Kidney capillary endothelial cell (primary cell): ENCODE data around the gene S1PR1.

Experiments
- DNase-seq: peaks from one replicate; pipeline ENCODE4 v3.0.0-alpha.2; 2018; ENCODE audit warnings: low spot score

The S1PR1 gene

DNA sequence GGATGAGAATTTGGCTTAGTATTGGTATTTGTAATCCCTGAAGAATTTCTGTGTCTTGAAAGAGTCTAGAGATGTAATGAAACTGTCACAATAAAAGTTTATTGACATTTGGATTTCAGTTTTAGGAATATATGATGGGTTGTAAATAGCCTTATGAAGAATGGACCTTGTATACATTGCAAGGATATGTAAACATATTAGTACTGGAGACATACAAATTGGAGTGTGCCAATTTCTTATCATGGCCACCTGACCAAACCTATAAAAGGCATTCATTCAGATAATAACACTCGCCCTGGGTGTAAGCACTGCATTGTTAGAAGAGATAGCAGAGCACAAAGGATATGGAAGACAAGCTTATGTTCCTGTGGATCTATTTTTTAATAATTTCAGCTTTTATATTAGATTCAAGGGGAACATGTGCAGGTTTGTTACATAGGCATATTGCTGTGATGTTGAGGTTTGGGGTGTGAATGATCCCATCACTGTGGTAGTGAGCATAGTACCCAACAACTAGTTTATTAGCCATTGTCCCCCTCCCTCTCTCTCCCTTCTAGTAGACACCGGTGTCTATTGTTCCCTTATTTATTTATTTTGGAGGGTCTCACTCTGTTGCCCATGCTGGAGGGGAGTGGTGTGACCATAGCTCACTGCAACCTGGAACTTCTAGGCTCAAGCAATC is 8.6 kb downstream of the S1PR1 start:
- DNase-seq = no peak

DNA sequence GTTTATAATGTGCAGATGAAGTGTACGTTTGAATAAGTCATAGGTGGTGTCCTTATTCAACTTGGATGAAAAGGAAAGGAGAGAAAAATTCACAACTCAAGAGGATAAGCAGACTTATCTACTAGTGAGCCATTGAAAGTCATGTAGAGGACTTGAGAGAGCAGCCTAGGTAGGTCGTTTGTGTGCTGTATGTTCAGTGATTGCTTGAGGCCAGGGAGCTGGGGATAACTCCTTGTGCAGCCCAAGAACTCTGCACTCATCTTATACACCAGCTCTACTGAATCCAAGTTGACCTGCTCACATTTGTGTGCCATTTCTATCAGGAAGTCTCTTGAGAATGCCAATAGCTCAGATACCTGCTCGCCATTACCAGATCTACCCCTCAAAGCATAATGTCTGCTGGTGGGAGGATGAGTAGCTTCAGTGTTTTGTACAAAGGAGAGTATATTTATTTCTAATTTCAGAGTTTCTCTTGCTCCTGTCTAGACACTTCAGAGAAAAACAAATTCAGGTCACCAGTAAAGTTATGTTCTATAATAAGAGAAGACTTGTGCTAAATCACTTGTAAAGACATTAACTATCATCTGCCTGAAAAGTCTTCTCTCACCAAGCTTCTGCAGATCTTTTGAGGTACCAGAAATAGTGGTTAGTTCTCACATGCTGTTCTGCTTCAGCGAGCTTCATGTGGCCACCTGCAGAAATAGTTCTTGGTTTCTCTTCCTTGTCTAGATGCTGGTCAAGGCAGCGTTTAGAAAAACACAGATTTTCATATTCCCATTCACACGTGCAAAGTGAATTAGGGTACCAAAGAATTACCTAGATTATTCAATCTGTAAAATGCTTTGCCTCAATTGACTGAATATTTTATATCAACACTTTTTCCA is 10.8 kb downstream of the S1PR1 start:
- DNase-seq = no peak

DNA sequence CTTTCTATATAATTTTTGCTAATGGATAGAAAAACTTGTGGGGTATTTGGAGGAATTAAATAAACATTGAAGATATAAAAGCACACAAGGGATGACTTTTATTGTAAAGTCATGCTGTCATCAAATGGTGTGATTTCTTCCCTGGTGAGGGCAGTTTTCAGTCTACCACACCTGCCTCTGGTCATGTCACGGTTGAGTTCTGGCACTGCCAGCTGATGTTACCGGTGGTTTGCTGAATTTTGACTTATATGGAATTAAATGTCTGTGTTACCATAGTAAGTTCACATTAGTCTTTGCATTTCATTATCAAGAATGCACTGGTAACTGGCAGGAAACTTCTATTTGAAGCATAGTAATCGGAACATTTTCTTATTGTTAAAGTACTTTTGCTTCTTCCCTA is 13.4 kb downstream of the S1PR1 start:
- no peak for DNase-seq

DNA sequence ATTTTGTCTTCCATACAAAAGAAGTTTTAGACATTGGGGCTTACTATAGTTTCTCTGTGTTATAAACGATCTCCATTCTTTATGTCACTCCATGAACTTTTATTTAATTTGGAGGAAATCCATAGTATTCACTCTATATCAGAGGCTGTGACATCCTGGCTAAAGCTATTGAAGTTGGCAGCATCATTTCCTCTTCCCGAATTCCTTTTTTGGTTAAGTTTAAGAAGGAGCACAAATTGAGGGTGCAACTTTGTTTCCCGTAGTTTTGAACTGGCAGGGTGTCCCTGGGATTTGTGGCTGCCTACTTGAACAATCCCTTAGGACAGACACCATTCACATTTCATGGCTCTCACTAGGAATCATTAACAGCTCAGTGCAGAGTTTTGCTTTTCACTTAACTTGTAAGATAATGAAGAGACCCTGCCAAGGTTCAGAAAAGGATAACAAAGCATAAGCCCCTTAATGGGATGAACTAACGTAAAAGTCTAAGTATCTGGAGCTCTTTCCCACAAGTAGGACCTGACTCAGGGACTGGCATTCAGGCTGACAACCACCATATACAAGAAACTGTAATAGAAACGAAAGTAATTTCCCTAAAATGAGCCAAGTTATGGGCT is 13.9 kb downstream of the S1PR1 start:
- peak; percentile 49 for DNase-seq

DNA sequence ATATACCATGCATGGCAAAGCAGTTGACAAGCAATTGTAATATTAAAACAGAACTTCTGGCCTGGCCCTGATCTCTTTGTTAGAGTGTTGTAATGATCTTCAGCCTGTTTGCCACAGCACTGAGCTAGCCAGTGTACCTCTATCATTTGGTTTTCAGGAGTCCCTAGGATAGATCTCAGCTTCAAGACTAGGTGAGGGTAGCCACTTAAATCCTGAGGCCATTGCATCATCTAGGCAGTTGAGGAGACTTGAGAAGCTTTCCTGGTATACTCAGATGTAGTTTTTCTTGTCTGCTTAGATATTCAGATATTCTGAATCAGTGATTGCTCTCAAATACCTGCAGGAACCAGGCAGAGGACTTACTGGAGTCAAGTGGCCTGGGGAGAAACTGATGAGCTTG is 14.7 kb downstream of the S1PR1 start:
- no peak for DNase-seq

DNA sequence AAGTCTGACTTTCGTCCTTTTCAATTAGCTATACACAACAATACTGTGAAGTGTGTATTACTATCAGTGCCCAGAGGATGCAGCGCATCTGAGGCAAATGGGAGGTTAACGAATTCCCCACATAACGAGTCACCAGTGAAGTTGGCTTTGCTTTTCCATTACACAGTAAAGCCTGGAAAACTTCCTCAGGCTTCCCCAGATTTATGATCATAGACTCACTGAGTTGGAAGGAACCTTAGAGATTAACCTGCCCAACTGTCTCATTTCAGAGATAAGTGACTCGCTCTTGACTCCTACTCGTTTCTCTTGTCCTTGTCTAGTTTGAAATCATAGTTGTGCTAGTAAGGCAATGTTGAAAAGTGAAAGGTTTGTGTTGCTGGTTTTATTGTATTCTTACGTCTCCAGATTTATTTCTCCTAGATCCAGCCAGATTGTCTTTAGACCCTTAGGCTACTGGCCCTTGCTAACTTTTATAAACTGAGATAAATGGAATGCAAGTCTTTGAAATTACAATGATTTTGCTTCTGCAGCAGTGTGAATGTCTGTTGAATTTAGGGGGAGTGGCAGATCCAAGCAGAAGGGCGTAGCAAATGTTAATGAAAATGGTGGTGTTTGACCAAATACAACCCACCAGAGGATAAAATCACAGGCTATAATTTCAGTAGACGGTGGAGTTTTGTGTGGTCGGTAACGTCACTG is 17.3 kb downstream of the S1PR1 start:
- DNase-seq = no peak

DNA sequence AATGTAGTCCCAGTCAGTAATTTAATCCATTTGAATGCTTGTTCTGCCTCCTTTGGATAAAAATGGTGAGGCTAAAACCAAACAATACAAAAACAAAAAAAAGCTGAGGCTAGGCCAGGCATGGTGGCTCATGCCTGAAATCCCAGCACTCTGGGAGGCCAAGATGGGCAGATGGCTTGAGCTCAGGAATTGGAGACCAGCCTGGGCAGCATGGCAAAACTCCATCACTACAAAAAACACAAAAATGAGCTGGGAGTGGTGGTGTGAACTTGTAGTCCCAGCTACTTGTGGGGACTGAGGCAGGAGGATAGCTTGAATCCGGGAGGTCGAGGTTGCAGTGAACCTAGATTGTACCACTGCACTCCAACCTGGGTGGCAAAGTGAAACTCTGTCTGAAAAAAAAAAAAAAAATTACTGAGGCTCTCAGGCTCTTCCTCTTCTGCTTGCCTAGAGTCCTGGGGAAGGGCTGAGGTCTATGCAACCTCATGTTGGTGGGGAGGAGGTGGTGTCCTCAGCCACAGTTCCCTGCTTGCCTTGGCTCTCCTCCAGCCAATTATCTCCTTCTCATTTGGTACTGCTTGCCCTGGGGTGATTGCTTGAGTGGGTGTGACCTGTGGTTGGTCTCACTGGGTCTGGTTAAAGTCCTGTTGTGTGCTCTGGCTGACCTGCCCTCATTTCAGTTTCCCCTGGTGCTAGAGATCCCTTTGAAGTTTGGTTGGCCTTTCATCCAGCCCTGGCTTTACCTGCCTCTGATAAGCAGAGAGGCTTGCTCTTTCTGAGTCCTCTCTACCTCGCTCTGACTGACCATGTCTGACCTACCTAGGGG is 20.9 kb downstream of the S1PR1 start:
- DNase-seq = no peak

DNA sequence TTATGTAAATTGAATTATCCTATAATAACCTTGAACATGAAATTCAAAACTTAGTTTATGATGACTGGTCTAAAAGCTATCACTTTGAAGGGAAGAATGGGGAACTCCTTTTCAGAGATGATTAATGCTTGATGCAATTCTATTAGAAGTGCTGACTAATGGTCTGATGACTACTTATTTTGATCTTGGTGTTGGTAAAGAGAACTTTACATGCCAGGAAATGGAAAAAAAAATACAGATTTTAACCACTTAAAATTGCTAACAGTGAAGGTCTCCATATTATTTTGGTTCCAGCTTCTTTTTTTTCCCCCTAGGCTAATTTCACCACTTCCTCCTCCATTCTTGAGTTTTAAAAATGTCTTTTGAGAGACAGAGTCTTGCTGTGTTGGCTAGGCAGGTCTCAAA is 22.9 kb downstream of the S1PR1 start:
- DNase-seq = peak; percentile 85

DNA sequence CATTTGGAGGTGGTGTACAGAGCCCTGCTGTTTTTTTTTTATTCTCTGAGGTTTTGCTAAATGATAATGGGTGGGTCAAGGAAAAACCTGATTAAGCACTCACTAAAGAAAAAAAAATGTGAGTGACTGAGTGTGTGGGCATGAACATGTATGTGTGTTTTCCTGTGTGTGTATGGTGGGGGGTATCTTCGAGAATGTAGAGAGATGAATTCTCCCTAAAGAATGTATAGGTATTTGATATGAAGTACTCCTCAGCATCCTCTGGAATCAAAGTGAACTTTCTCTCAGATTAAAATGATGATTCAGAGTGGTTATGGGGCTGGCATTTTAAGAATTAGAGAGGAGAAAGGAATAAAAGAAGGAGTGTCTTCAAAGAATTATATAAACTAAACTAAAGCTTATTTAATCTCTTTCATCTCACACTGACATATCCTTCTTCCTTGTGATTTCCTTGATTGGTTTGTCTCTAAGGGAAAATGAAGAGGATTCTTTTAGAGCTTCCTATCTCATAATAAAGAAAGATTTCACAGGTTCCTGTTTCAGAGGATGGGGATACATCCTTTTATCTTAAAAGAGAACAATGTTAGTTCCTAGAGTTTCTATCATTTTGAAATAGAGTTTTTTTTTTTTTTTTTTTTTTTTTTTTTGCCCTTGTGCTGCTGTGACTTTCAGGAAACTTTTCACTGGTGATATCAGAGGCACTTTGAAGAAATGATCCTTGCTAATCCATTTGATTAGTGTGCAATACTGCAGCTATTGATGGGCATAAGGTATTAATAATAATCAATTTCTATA is 23.9 kb downstream of the S1PR1 start:
- peak; percentile 52 for DNase-seq

DNA sequence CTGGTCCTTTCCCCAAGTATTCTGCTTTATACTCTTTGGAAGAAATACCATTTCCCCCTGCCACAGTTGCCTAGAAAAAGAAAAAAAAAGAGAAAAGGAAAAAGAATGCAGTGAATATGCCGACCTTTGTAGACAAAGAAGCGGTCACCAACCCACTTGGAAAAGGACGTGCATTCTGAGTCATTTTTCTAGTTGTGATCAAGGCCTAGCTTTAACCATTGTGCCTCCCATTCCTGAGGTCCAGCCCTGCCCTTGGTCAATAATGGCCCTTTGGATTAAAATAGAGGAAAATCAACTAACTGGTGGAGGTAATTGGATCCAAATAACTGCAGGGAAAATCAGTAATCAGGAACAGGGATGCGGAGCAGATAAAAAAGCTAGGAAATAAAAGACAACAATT is 24.8 kb downstream of the S1PR1 start:
- DNase-seq = peak; percentile 60

DNA sequence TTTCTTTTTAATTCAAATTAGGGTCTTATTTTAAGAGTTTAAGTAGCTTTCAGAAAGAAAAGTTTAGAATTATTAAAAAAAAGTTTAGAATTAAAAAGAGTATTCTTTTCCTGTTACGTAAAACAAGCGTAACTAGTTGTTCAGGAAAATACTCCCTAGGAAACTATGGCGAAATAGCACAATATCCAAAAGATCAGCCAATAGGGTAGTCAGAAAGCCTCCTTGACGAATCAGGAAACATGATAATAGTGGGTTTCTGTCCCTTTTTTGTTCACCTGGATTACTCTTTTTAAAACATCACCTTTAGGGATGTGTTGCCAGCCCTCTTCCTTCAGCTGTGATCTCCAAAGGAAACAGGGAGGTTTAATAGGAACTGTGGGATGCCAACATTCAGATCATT is 25.2 kb downstream of the S1PR1 start:
- no peak for DNase-seq

DNA sequence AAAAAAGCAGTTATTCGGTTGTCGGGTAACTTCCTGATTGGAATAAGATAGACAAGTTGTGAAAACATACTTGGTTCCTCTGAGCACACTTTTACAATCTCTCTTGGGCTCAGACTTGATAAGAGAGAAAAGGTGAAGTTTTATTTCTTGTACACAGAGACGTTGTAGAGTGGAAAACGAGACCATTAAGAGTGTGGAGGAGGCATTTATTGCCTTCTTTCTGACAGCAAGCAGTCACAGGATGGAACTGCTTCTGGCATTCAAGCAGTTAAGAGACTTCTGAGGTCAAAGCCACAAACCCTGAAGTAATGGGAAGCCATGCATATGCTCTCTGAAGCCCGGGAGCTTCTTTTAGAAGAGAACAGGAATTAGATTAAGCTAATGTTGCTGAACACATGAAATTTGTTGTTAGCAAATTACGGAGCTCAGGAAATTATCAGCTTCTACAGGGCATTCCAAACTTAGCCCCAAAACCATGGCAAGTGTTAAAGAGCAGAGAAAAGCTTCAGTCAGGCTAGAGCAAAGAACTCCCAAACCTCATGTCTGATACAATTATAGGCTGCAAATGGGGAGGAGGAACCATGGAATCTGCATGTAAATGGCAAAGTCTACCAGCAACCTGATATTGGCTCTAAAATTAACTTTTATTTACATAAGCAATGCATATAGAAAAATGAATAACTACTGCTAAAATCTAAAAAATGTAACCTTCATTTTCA is 26.0 kb downstream of the S1PR1 start:
- peak; percentile 40 for DNase-seq

DNA sequence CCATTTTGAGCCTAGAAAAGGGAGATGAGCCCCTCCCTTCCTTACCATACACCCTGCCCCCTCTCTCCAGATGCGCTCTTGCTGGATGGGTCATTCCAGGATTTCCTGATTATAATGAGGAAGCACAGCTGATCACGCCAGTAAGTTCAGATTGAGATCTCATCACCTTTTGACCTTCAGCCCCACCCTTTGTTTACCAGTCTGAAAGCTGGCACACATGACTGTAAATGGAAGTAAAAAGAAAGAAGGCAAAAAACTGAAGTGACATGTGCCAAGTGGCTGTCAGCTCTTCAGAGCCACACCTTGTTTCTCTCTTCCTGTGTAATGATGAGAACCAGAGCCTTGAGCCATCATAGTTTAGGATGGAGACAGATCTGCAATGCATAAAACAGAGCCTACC is 27.9 kb downstream of the S1PR1 start:
- peak; percentile 98 for DNase-seq

DNA sequence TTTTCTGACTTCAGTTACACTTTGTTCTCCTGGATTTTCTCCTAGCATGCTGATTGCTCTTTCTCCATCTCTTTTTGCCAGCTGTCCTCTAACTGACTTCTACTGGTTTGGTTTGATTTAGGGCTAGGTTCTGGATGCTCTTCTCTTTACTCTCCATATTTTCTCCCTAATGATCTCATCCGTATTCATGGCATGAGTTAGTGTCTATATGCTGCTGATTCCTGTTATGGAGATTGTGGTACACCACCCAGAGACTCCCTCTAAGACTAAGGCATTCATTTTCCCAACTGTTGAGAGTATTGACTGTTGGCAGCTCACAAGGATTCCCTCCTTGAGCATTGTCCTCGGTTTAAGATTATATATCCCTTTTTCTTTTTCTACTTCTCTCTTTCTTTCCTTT is 28.9 kb downstream of the S1PR1 start:
- DNase-seq = no peak

DNA sequence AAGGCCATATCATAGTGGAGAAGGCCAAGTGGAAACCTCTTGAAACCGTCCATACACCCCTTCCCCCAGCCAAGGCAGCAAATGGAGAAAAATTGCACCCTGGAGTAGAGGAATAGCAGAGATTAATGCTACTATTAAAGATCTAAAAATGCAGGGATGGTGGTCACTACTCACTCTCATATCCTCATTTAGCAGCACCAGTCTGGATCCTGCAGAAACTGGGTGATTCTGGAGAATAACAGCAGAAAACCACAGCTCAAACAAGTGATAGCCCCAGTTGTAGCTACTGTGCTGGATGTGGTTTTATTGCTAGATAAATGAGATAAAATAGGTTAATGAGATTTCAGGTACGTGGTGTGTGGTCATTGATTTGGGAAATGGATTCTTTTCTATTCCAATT is 30.3 kb downstream of the S1PR1 start:
- no peak for DNase-seq

DNA sequence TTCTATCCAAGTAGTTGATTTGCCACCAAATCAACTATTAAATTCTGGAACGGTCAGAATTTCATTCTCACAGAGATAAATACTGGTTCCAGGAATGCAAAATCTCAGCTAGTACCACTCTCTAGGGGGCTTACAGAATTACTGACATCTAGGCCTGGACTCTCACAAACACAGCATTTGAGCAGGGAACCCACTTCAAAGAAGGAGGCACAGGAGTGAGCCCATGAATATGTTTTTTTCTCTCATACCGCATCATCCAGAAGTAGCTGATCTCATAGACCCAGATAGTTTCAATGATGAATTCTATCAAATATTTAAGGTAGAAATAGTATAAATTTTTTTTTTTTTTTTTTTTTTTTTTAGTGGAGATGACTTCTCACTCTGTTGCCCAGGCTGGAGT is 32.1 kb downstream of the S1PR1 start:
- DNase-seq = no peak

DNA sequence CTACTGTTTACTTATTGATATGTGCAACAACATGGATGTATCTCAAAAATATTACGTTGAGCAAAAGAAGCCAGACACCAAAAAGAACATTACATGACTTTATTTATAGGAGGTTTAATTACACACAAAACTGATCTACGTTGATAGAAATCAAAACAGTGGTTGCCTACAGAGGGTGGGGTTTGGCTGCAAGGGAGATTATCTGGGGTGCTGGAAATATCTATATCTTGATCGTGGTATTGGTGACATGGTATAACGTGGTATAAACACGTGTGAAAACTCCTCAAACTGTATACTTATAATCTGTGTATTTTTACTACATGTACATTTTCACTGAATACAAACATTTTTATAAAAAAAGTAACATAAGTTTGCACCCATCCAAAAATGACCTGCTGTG is 38.9 kb downstream of the S1PR1 start:
- no peak for DNase-seq

DNA sequence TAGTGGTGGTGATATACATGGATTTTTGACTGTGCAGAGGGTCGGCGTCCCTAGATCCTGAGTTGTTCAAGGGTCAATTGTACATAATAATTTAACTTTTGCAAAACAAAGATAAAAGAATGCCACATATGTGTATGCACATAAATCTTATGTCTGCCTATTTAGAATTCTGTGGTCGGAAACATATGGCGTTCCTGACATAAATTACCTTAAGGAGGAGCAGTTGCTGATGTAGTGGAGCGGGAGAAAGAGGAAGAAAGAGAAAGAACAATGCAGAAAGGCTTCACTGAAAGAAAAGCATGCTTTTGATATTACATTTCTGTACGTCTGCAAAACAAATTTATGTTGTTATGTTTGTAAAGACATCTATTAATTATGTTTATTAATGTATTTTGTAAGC is 40.0 kb downstream of the S1PR1 start:
- DNase-seq = no peak

DNA sequence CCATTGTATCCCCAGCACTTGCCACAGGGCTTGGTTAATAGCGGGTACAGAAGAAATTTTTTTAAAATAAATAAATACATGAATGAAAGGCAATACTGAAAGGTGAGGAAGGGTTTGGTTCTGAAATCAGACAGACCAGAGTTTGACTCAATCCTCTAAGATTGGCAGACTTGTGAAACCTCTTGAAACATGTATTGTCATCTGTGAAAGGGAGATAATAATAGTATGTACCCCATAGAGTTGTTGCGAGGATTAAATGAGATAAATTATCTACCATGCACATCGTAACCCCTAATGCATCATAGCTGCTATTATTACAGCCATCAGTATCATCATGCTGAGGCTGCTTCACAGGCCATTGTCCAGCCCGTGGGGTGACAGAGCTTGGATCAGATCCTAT is 41.4 kb downstream of the S1PR1 start:
- DNase-seq = no peak

DNA sequence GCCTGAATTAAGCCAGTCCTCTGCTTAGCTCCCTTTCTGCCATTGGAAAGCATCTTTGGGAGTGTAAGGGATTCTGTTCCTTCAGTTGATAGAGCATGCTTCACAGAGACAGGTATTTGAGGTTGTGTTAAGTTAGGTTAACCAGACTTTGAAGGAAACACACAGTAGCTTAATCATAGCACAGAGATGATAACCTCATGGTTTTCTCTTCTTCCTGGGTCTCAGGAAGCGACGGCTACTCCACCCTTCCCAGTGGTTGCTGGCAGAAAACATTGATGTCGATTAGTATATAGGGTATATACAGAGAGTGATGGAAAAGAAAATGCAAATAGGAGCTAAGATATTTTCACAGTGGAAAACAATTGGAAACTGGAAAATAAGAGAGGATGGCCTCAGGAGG is 42.0 kb downstream of the S1PR1 start:
- no peak for DNase-seq
